Activated naive CD4-positive, alpha-beta T cell treated with anti-CD3 and anti-CD28 coated beads, Interleukin-2, amount 50 U/mL, for 24 hours (primary cell): ENCODE results near the gene ASIC2.

Experiments used
- H3K27ac Mint-ChIP-seq: one replicate; pipeline ENCODE4 v1.8.0; 2021; ENCODE audit warnings: mild to moderate bottlenecking, mixed read lengths
- H3K27me3 Mint-ChIP-seq: one replicate; pipeline ENCODE4 v1.8.0; 2021; ENCODE audit warnings: mixed read lengths
- H3K36me3 Mint-ChIP-seq: one replicate; pipeline ENCODE4 v1.8.0; 2021; ENCODE audit warnings: mixed read lengths
- H3K4me1 Mint-ChIP-seq: one replicate; pipeline ENCODE4 v1.8.0; 2021; ENCODE audit warnings: mixed read lengths
- H3K4me3 Mint-ChIP-seq: one replicate; pipeline ENCODE4 v1.8.0; 2021; ENCODE audit warnings: mild to moderate bottlenecking, mixed read lengths
- H3K9me3 Mint-ChIP-seq: one replicate; pipeline ENCODE4 v1.8.0; 2021; ENCODE audit warnings: mixed read lengths

The ASIC2 gene

GRCh38 chr17:33239702-33240101 lies 53.4 kb downstream of the ASIC2 start:
- H3K4me1 Mint-ChIP-seq, result no peaks in the 10 kb centered on the region
- H3K9me3 Mint-ChIP-seq, result no peaks in the 10 kb centered on the region
- H3K4me3 Mint-ChIP-seq, result no peak overlapping the region
- peaks cover 14% of the 10 kb centered on the region for H3K27me3 Mint-ChIP-seq
- no peaks in the 10 kb centered on the region for H3K36me3 Mint-ChIP-seq
- no peak overlapping the region for H3K27ac Mint-ChIP-seq

DNA sequence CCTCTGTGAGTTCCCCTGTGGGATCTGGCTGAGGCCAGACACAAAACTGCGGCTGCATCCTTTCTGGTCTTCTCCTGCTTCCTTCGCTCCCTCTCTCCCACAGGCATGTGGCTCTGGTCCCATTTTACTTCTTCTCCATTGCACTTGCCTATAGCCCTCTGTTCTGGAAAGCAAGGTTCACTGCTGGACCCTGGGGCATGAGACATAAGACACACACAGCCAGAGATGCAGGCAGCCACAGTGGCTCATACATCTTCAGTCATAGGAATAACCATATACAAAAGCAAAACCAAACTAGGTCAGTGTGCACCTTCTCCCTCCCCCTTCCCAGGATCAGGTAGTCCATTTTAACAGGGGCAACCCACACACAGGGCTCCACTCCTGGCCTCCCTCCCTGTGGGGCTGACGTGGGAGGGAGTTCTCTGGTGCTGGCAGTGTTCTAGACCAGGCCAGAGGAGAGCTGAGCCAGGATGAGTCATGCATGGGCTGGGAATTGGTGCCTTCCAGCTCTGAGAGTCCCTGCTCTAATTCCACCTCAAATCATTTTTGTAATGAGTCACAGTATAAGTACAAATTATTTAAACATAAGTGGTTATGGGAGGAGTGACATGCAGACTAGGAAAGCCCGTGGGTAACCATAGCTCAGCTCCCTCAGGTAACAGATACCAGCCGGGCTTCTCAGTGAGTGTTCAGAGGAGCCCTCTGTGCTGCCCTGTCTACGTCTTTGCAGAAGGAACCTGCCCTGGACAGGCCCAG lies 58.0 kb downstream of the ASIC2 start:
- H3K36me3 Mint-ChIP-seq, result no peaks in the 10 kb centered on the region
- H3K27ac Mint-ChIP-seq, result no peak overlapping the region
- H3K4me3 Mint-ChIP-seq, result no peak overlapping the region
- no peaks in the 10 kb centered on the region for H3K4me1 Mint-ChIP-seq
- no peaks in the 10 kb centered on the region for H3K9me3 Mint-ChIP-seq
- H3K27me3 Mint-ChIP-seq, result peaks cover 7% of the 10 kb centered on the region

- Mint-ChIP-seq H3K4me1 (no peaks in the 10 kb centered on the region), H3K27ac (no peak overlapping the region), H3K9me3 (no peaks in the 10 kb centered on the region), H3K4me3 (no peak overlapping the region), H3K36me3 (no peaks in the 10 kb centered on the region), H3K27me3 (peaks cover 5% of the 10 kb centered on the region)
These were observed 58.9 kb downstream of the ASIC2 start for GRCh38 chr17:33234233-33234632.

GRCh38 chr17:33233811-33234177 lies 59.3 kb downstream of the ASIC2 start:
- Mint-ChIP-seq H3K36me3 (no peaks in the 10 kb centered on the region), H3K9me3 (no peaks in the 10 kb centered on the region), H3K4me1 (no peaks in the 10 kb centered on the region), H3K27ac (no peak overlapping the region), H3K27me3 (peaks cover 5% of the 10 kb centered on the region), H3K4me3 (no peak overlapping the region)

GRCh38 chr17:33229499-33229898 lies 63.6 kb downstream of the ASIC2 start:
- Mint-ChIP-seq H3K4me1 (no peaks in the 10 kb centered on the region), H3K4me3 (no peak overlapping the region), H3K27me3 (no peaks in the 10 kb centered on the region), H3K36me3 (no peaks in the 10 kb centered on the region), H3K9me3 (no peaks in the 10 kb centered on the region), H3K27ac (no peak overlapping the region)

GRCh38 chr17:33229028-33229427 lies 64.1 kb downstream of the ASIC2 start:
- no peak overlapping the region for H3K27ac Mint-ChIP-seq
- H3K9me3 Mint-ChIP-seq, result no peaks in the 10 kb centered on the region
- no peak overlapping the region for H3K4me3 Mint-ChIP-seq
- no peaks in the 10 kb centered on the region for H3K4me1 Mint-ChIP-seq
- H3K36me3 Mint-ChIP-seq, result no peaks in the 10 kb centered on the region
- no peaks in the 10 kb centered on the region for H3K27me3 Mint-ChIP-seq

GRCh38 chr17:33228548-33228947 lies 64.5 kb downstream of the ASIC2 start:
- Mint-ChIP-seq H3K4me3 (no peak overlapping the region), H3K4me1 (no peaks in the 10 kb centered on the region), H3K27me3 (no peaks in the 10 kb centered on the region), H3K9me3 (no peaks in the 10 kb centered on the region), H3K27ac (no peak overlapping the region), H3K36me3 (no peaks in the 10 kb centered on the region)

- Mint-ChIP-seq H3K36me3 (no peaks in the 10 kb centered on the region), H3K4me1 (no peaks in the 10 kb centered on the region), H3K27ac (no peak overlapping the region), H3K9me3 (no peaks in the 10 kb centered on the region), H3K4me3 (no peak overlapping the region), H3K27me3 (no peaks in the 10 kb centered on the region)
These were observed 65.2 kb downstream of the ASIC2 start for GRCh38 chr17:33227911-33228310.

DNA sequence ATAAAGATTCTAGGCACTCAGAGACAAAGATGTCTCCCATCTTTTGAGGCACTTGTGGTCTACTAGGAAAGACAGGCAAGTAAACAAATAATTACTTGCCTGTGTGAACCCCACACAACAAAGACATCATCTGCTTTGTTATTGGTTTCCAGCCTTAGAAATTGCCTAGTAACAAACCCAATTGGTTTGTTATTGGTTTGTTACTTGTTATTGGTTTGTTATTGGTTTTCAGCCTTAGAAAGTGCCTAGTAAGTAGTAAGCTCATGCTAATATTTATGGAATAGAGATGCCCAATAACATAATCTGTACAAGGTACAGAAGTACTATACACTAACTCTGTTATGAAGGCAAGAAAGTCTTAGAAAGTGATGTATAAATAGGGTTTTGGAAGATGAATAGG lies 67.1 kb downstream of the ASIC2 start:
- Mint-ChIP-seq H3K4me3 (no peak overlapping the region), H3K4me1 (no peaks in the 10 kb centered on the region), H3K36me3 (no peaks in the 10 kb centered on the region), H3K27me3 (peaks cover 2% of the 10 kb centered on the region), H3K27ac (no peak overlapping the region), H3K9me3 (no peaks in the 10 kb centered on the region)

- Mint-ChIP-seq H3K4me3 (no peak overlapping the region), H3K9me3 (no peaks in the 10 kb centered on the region), H3K27ac (no peak overlapping the region), H3K4me1 (no peaks in the 10 kb centered on the region), H3K36me3 (no peaks in the 10 kb centered on the region), H3K27me3 (peaks cover 2% of the 10 kb centered on the region)
These were observed 67.6 kb downstream of the ASIC2 start for GRCh38 chr17:33225509-33225908.

GRCh38 chr17:33220036-33220435 lies 73.1 kb downstream of the ASIC2 start:
- H3K27ac Mint-ChIP-seq, result no peak overlapping the region
- H3K9me3 Mint-ChIP-seq, result no peaks in the 10 kb centered on the region
- no peaks in the 10 kb centered on the region for H3K4me1 Mint-ChIP-seq
- peaks cover 4% of the 10 kb centered on the region for H3K27me3 Mint-ChIP-seq
- H3K36me3 Mint-ChIP-seq, result no peaks in the 10 kb centered on the region
- no peak overlapping the region for H3K4me3 Mint-ChIP-seq

DNA sequence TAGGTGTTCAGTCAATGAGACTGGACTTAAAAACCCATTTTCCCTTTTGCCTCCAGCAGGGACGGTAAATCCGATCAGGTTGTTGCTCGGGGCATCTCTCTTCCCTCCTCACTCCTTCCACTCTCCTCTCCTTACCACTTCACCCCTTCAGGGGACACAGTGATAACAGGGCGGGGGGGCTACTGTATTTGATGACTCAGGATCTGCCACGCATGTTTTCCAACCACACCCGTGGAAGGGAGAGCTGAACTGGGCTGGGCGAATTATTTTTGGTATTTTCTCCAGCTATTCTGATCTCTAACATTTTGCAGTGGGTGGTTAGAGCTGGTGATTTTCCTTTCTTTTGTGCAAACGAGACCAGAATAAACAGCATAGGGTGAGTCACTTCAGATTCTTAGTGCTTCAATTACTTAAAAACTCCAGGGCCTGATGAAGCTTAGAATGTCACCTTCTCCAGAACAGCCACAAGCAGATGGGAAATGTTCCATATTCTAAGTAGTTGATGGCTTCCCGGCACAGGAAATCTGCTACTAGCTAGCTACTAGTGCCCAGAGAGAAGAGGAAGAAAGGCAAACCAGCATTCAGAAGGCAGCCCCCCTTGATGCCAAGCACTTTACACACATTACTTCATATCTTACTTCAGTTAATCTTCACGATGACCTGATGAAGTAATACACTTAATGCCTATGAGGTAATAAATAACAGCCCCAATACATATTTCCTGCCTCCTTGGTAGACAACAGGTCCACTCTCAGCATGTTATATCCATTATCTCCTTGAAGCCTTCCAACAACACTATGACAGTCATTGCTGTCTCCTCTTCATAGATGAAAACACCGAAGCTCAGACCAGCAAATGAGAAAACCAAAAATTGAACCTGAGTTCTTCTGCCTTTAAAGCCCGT lies 74.1 kb downstream of the ASIC2 start:
- H3K9me3 Mint-ChIP-seq, result no peaks in the 10 kb centered on the region
- H3K27me3 Mint-ChIP-seq, result peaks cover 6% of the 10 kb centered on the region
- no peak overlapping the region for H3K4me3 Mint-ChIP-seq
- no peaks in the 10 kb centered on the region for H3K4me1 Mint-ChIP-seq
- no peaks in the 10 kb centered on the region for H3K36me3 Mint-ChIP-seq
- H3K27ac Mint-ChIP-seq, result no peak overlapping the region

DNA sequence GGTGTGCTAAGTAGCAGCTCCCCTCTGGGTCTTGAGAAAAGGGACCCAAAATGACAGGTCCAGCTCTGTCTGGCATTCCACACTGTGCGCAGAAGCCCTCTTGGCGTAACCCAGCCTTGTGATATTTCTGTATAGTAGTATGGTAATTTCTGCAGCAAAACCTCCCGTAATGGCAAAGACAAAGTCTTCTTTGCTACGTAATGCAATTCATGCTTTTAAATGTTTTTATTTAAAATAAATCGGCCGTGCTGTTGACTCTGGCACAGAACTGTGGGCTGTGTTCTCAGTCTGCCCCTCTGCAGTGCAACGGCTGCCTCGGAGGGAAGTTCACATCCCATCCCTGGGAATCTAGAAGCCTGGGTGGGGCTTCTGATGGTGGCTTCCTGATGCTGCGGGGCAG lies 75.2 kb downstream of the ASIC2 start:
- H3K36me3 Mint-ChIP-seq, result no peaks in the 10 kb centered on the region

DNA sequence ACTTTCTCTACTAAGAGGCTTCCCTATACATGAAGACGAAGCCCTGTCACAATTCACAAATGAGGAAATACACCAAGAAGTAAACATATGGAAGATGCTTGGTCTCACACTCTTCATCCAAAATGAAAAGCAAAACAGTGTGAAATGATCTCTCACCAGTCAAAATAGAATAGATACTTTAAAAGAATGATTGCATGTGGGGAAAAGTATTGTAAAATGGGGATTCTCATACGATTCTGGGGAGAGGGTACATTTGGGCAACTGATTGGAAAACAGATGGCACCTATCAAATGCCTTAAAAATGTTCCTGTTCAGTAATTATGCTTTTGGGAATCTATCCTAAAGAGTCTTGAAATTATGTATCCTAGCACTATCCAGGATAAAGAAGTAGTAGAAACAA lies 78.1 kb downstream of the ASIC2 start:
- Mint-ChIP-seq H3K36me3 (no peaks in the 10 kb centered on the region), H3K4me3 (no peak overlapping the region), H3K4me1 (no peaks in the 10 kb centered on the region), H3K27me3 (peaks cover 6% of the 10 kb centered on the region), H3K27ac (no peak overlapping the region), H3K9me3 (no peaks in the 10 kb centered on the region)

More for the DNA sequence above, 75.2 kb downstream of the ASIC2 start:
- no peaks in the 10 kb centered on the region for H3K9me3 Mint-ChIP-seq
- no peak overlapping the region for H3K4me3 Mint-ChIP-seq
- H3K4me1 Mint-ChIP-seq, result no peaks in the 10 kb centered on the region
- no peak overlapping the region for H3K27ac Mint-ChIP-seq
- H3K27me3 Mint-ChIP-seq, result peaks cover 6% of the 10 kb centered on the region

DNA sequence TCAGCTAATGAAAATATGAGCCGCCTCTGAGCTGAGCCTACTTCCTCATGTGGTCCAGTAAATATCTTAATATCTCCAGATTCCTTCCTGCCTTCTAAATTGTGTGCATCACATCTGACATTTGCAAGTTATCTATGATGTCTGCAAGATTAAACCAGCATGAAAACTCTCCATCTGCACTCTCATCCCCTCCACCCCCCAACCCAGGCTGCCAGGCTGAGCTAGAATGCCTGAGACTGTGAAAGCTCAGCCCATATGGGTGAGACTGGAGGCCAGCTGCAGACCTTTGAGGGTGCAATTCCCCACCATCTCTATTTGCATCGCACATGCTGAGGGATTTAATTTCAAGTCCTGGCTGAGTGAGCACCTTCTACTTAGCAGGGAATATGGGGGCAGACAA lies 82.8 kb downstream of the ASIC2 start:
- H3K27me3 Mint-ChIP-seq, result peaks cover 11% of the 10 kb centered on the region
- H3K9me3 Mint-ChIP-seq, result no peaks in the 10 kb centered on the region
- no peak overlapping the region for H3K4me3 Mint-ChIP-seq
- no peaks in the 10 kb centered on the region for H3K36me3 Mint-ChIP-seq
- no peak overlapping the region for H3K27ac Mint-ChIP-seq
- H3K4me1 Mint-ChIP-seq, result no peaks in the 10 kb centered on the region

- no peak overlapping the region for H3K27ac Mint-ChIP-seq
- no peaks in the 10 kb centered on the region for H3K9me3 Mint-ChIP-seq
- no peak overlapping the region for H3K4me3 Mint-ChIP-seq
- no peaks in the 10 kb centered on the region for H3K4me1 Mint-ChIP-seq
- no peaks in the 10 kb centered on the region for H3K36me3 Mint-ChIP-seq
- peaks cover 11% of the 10 kb centered on the region for H3K27me3 Mint-ChIP-seq
These were observed 83.4 kb downstream of the ASIC2 start for GRCh38 chr17:33209671-33210070.
